Stimulated activated CD4-positive, alpha-beta T cell treated with anti-CD3 and anti-CD28 coated beads, Interleukin-12 subunit alpha, Interleukin-12 subunit beta, amount 100 ng/mL, for 4 hours (primary cell): Measurements from ENCODE around the gene MASP2.
"Not testable (repeated sequence)": the region's sequence is repeated elsewhere in the genome, so short reads cannot be mapped to it uniquely, and the experiment has no call there.

ENCODE experiments used
- DNase-seq: peaks from one replicate; pipeline ENCODE4 v3.0.0-alpha.2; 2020

Gene MASP2

DNA sequence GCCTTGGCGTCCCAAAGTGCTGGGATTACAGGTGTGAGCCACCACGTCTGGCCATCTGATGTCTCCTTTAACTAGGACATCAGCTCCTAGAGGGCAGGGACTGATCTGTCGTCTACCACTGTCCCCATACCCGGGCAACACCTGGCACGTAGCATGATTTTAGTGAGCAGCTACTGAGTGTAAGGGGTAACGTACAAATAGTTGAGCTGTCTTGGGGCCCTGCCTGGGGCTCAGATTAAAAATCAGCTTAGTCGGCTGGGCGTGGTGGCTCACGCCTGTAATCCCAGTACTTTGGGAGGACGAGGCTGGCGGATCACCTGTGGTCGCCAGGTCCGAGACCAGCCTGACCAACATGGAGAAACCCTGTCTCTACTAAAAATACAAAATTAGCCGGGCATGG is 11.0 kb upstream of the MASP2 start:
- DNase-seq, result no peak

GRCh38 chr1:11057477-11057876 is 10.4 kb upstream of the MASP2 start:
- no peak for DNase-seq

GRCh38 chr1:11056504-11056903 is 9.5 kb upstream of the MASP2 start:
- DNase-seq, result no peak

- DNase-seq, result no peak
Observed at GRCh38 chr1:11055676-11056075, 8.6 kb upstream of the MASP2 start.

- no peak for DNase-seq
Observed at GRCh38 chr1:11054666-11055065, 7.6 kb upstream of the MASP2 start.

DNA sequence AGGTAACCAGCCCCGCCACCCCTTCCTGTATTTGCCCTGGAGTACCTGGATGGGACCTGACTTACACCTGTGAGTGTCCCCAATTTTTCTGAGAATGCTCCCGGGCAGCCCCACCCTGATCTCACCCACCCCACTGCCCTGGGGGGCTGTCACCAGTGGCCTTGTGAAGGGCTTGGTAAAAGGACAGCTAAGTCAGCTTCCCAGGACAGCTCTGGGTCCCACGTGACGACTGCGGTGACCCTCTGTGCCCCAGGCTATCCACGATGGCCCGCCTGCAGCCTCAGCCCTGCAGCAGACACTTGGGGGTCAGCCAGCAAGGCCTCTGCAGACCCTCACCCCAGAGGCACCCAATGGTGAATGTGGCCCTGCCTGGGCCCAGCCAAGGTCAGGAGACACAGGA is 7.1 kb upstream of the MASP2 start:
- no peak for DNase-seq

GRCh38 chr1:11053758-11054137 is 6.7 kb upstream of the MASP2 start:
- DNase-seq, result no peak

GRCh38 chr1:11052839-11053757 is 6.1 kb upstream of the MASP2 start:
- DNase-seq, result peak; percentile 43

DNA sequence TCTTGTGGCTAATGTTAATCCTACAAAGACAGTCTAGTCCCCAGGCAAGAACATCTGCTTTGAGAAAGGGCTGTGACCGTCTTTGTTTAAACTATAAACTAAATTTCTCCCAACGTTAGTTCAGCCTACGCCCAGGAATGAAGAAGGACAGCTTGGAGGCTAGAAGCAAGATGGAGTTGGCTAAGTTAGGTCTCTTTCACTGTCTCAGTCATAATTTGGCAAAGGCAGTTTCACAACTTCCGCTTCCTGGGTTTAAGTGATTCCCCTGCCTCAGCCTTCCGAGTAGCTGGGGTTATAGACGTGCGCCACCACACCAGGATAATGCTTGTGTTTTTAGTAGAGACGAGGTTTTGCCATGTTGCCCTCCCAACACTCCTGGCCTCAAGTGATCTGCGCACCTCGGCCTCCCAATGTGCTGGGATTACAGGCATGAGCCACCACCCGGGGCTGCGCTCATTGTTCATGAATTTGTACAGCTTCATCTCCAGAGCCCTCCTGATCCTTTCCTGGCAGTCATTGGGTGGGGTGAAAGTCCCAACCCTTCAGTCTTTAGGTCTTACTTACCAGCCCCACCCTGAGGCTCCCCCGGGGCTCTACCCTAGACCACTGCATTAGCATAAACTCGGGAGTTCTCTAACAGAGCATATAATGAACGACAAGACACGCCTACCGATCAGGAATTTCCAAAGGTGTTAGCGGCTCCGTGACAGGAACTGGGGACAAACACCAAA is 4.9 kb upstream of the MASP2 start:
- no peak for DNase-seq

GRCh38 chr1:11051121-11051520 is 4.1 kb upstream of the MASP2 start:
- DNase-seq, result not testable (repeated sequence)

GRCh38 chr1:11046270-11046566 is 821 bp downstream of the MASP2 start:
- DNase-seq, result no peak

- DNase-seq, result no peak
Observed at GRCh38 chr1:11045428-11046269, 1.4 kb downstream of the MASP2 start.

GRCh38 chr1:11044849-11045427 is 2.1 kb downstream of the MASP2 start:
- no peak for DNase-seq

DNA sequence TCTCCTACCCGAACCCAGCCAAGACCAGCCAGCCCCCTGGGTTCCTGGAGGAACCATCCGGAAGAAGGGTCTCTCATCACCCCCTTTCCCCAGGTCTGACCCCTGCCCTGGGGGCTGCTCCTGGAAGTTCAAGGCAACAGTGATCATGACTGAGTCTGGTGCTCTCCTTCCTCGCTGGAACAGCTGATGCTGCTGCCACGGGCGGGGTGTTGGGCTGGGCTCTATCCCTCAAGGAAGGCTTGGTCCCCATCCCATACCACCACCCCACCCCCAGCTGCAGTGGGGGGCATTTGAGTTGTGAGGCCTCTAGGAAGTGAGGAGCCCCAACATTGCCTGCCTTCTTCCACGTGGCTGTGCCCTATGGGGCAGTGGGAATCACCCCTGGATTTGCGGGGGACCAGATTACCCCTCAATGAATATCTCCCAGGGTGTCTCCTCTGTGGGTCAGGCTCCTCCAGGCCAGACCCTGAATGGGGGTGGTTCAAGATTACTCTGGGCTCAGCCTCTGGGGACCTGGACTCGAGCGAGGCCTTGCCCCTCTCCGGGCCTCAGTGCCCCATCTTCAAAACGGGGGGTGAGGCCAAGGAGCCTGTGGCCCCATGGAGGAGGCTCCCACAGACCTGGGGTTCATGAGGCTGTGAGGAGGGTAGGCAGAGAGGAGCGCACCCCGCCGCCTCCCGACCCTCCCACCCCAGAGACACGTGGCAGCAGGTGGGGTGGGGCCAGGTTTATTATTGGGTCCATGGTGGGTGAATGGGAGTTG is 2.8 kb downstream of the MASP2 start:
- no peak for DNase-seq

DNA sequence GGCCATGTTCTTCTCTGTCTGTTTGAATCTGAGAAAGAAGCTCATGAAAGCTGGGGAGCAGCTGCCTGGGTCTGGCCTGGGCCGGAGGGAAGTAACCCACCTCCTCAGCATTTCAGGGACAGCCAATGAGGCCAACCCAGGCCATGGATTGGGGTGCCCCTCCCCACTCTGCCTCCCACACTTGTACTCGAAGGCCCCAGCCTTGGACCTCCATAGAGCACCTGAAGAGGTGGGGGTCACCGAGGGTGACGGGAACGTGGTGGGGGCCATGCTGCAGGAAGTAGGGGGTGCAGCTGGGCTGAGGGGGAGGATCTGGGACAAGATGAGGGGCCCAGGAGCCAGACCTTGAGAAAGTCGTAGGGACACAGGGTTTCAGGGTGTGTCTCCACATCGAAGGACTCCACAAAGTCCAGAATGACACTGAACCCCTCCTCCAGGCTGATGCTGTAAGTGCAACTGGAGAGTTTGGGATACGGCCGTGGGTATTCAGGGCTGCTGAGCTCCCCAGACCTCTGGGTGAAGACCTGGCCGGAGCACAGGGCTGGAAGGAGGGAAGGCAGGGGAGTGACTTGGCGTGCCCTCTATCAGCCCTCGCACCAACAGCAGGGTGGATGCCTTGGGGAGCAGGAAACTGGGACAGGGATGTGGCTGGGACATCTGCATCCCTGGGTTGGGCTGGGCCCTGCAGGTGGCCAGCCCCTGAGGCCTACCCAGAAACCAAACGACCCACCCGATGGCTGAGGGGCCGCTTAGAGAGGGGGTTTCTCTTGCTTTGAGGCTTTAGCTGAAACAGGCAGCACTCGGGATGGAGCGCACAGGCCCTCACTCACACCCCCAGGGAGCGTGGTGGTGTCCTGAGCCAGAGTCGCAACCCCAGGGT is 3.8 kb downstream of the MASP2 start:
- no peak for DNase-seq

DNA sequence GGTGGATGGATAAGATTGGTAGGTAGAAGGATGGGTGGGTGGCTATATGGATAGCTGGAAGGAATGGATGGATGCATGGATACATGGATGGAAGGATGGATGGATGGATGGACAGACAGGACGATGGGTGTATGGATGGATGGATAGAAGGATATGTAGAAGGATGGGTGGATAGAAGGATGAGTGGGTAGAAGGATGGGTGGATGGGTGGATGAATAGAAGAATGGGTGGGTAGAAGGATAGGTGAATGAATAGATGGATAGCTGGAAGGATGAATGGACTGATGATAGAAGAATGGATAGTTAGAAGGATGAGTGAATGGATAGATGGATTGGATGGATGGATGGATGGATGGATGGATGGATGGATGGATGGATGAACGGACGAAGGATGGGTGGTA is 5.0 kb downstream of the MASP2 start:
- no peak for DNase-seq

- no peak for DNase-seq
Observed at GRCh38 chr1:11041048-11041447, 6.0 kb downstream of the MASP2 start.

DNA sequence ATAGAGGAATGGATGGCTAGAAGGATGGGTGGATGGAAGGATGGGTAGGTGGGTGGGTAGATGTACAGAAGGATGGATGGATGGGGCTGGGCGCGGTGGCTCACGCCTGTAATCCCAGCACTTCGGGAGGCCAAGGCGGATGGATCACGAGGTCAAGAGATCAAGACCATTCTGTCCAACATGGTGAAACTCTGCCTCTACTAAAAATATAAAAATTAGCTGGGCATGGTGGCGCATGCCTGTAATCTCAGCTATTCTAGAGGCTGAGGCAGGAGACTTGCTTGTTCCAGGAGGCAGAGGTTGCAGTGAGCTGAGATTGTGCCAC is 7.0 kb downstream of the MASP2 start:
- not testable (repeated sequence) for DNase-seq

- DNase-seq, result no peak
Observed at GRCh38 chr1:11039351-11040104, 7.5 kb downstream of the MASP2 start.

GRCh38 chr1:11037740-11038182 is 9.3 kb downstream of the MASP2 start:
- peak; percentile 88 for DNase-seq
